GM12878 (cell line): ENCODE measurements around the gene NADSYN1. TPM values are rescaled to one million over a fixed set of nuclear protein-coding genes. Genes with fewer than 3 reads are reported as not detected.

Experiments
- ATAC-seq: fragments of 200-7000 bp; cut with Tn5 transposase; 3 replicates; pipeline ENCODE4 v1.9.1; 2020; ENCODE audit warnings: mild to moderate bottlenecking, moderate library complexity
- BruUV-seq: library from RNA; stranded (reverse); fragments of 400-500 nt; replicated peaks from 2 replicates; lab custom pipeline; 2021; lab: Mats Ljungman, UMichigan
- CTCF ChIA-PET: fragments of 300-600 bp; sonication (Branson Sonifier 250); formaldehyde crosslinking; extraction: SDS; loops from one replicate; lab custom pipeline; 2021; ENCODE audit warnings: inconsistent platforms; lab: Yijun Ruan, JAX
- POLR2A ChIA-PET: fragments of 350-600 bp; formaldehyde crosslinking; extraction: SDS; loops from one replicate; lab custom pipeline; 2021; ENCODE audit warnings: inconsistent platforms; lab: Charles Lee
- RAD21 ChIA-PET: fragments of 300-600 bp; sonication (Branson Sonifier 250); formaldehyde crosslinking; loops from one replicate; lab custom pipeline; 2023; ENCODE audit warnings: antibody characterized with exemption; ENCODE audit not compliant: unreplicated experiment; lab: Charles Lee
- SMC1A ChIA-PET: fragments of 300-600 bp; sonication (Branson Sonifier 250); formaldehyde crosslinking; loops from one replicate; lab custom pipeline; 2023; ENCODE audit not compliant: unreplicated experiment, uncharacterized antibody; lab: Charles Lee
- DNase-seq: peaks from one replicate; pipeline ENCODE4 v3.0.0-alpha.2; 2011; ENCODE audit warnings: low read depth, low spot score
- FAIRE-seq: peaks from 3 replicates; lab custom pipeline; 2011; peaks lifted over from hg19 to GRCh38; lab: Jason Lieb, UNC
- H2AFZ ChIP-seq: 2 replicates; pipeline ENCODE4 v1.6.0; 2011; ENCODE audit warnings: low read depth, low read length, control low read depth; ENCODE audit not compliant: control insufficient read depth
- H3K27ac ChIP-seq: 2 replicates; pipeline ENCODE4 v1.5.1; 2011; ENCODE audit warnings: control low read depth; ENCODE audit not compliant: control insufficient read depth, insufficient read depth
- H3K27me3 ChIP-seq, 2 experiments: replicated peaks in 1 of 2; 2 replicates each; pipeline versions ENCODE4 v1.6.0 to v1.6.1; 2011; ENCODE audit warnings: low read length in 1 of 2; ENCODE audit not compliant: control insufficient read depth in 2 of 2, insufficient read depth in 2 of 2
- H3K36me3 ChIP-seq, 2 experiments: 2 replicates each; pipeline ENCODE4 v1.5.1; 2011; ENCODE audit warnings: low read length in 1 of 2; ENCODE audit not compliant: control insufficient read depth in 2 of 2, insufficient read depth in 2 of 2
- H3K4me1 ChIP-seq: 2 replicates; pipeline ENCODE4 v1.6.1; 2011; ENCODE audit warnings: mild to moderate bottlenecking, low read length, moderate library complexity, mixed read lengths; ENCODE audit not compliant: control insufficient read depth, insufficient read depth
- H3K4me2 ChIP-seq: 2 replicates; pipeline ENCODE4 v1.6.0; 2011; ENCODE audit warnings: control low read depth; ENCODE audit not compliant: control insufficient read depth, insufficient read depth
- H3K4me3 ChIP-seq: fragments of 200-600 bp; sonication (generic); 2 replicates; pipeline ENCODE4 v1.5.1; 2016
- H3K79me2 ChIP-seq: 2 replicates; pipeline ENCODE4 v1.6.0; 2011; ENCODE audit warnings: low read length; ENCODE audit not compliant: control insufficient read depth, insufficient read depth
- H3K9ac ChIP-seq: 2 replicates; pipeline ENCODE4 v1.8.0; 2011; ENCODE audit warnings: low read length, control low read depth, mixed read lengths; ENCODE audit not compliant: control insufficient read depth, insufficient read depth
- H3K9me3 ChIP-seq: replicated peaks from 3 replicates; pipeline ENCODE4 v1.5.1; 2011; ENCODE audit warnings: mild to moderate bottlenecking, low read length; ENCODE audit not compliant: control insufficient read depth, insufficient read depth
- H4K20me1 ChIP-seq: 2 replicates; pipeline ENCODE4 v1.6.0; 2011; ENCODE audit not compliant: control insufficient read depth, insufficient read depth
- BCL3 ChIP-seq: IDR thresholded peaks from 2 replicates; pipeline ENCODE4 v1.6.1; 2011; ENCODE audit warnings: borderline replicate concordance, low read depth, mild to moderate bottlenecking, moderate library complexity, low read length; ENCODE audit not compliant: insufficient read depth, poor library complexity, severe bottlenecking
- CHD4 ChIP-seq: fragments of 200-600 bp; sonication (generic); IDR thresholded peaks from 2 replicates; pipeline ENCODE4 v1.6.1; 2016; ENCODE audit warnings: mild to moderate bottlenecking
- MEF2A ChIP-seq: IDR thresholded peaks from 2 replicates; pipeline ENCODE4 v1.6.1; 2011; ENCODE audit warnings: low read depth, mild to moderate bottlenecking, low read length, moderate library complexity; ENCODE audit not compliant: insufficient read depth
- MTA2 ChIP-seq: fragments of 450-650 bp; IDR thresholded peaks from 2 replicates; pipeline ENCODE4 v1.6.1; 2016; ENCODE audit warnings: low read depth, mild to moderate bottlenecking, moderate library complexity
- NFYA ChIP-seq: IDR thresholded peaks from 2 replicates; pipeline ENCODE4 v1.6.1; 2011; ENCODE audit warnings: low read depth, mild to moderate bottlenecking, low read length, improper control_type of control experiment, borderline replicate concordance
- TCF7 ChIP-seq: IDR thresholded peaks from 2 replicates; pipeline ENCODE4 v1.6.1; 2014; ENCODE audit warnings: antibody characterized with exemption, borderline replicate concordance
- ZBTB4 ChIP-seq: fragments of 450-650 bp; formaldehyde crosslinking; IDR thresholded peaks from 2 replicates; pipeline ENCODE4 v1.4.0; 2022; ENCODE audit warnings: mild to moderate bottlenecking, moderate library complexity
- ZBTB40 ChIP-seq: fragments of 450-650 bp; IDR thresholded peaks from 2 replicates; pipeline ENCODE4 v1.6.1; 2016; ENCODE audit warnings: mild to moderate bottlenecking, moderate library complexity, borderline replicate concordance
- ZNF24 ChIP-seq: fragments of 450-650 bp; IDR thresholded peaks from 2 replicates; pipeline ENCODE4 v1.6.1; 2017; ENCODE audit warnings: antibody characterized with exemption, mild to moderate bottlenecking
- WGBS: methylation state at CpG from one replicate; pipeline ENCODE4 v1.1.6; 2016; ENCODE audit warnings: low lambda C conversion rate; ENCODE audit not compliant: insufficient replicate concordance, insufficient coverage; ENCODE audit errors: missing lambda C conversion rate; 5-methylcytosine and 5-hydroxymethylcytosine counted together
- in situ Hi-C: fragments of 300-500 bp; cut with MboI; formaldehyde crosslinking; loops from 9 replicates; pipeline ENCODE4 v1.14.3; 2018; ENCODE audit warnings: mixed read lengths
- intact Hi-C: fragments of 100-400 bp; cut with micrococcal nuclease; formaldehyde crosslinking; loops from one replicate; pipeline ENCODE4 v1.14.2; 2022; ENCODE audit not compliant: unreplicated experiment
- polyA plus RNA-seq, 11 experiments: library from polyadenylated mRNA; depleted of rRNA in 4 of 11; unstranded in 6 of 11; stranded (reverse) in 5 of 11; fragments of >200 nt; fragmentation: Nextera tagmentation in 4 of 11; fragmentation: Illumina TruSeq in 1 of 11; extraction: Ambion mirVana in 4 of 11; extraction: Trizol in 1 of 11; gene quantifications; 1 replicate in 1 of 11; 2 replicates in 10 of 11; pipeline versions ENCODE4 v1.2.1 to v1.2.3, GENCODE V29; 2011 to 2016; ENCODE audit warnings: inconsistent platforms in 2 of 11, missing spikeins in 2 of 11, low read depth in 1 of 11
- total RNA-seq, 4 experiments: library from RNA; depleted of rRNA in 3 of 4; stranded (reverse); fragments of >200 nt in 3 of 4; fragmentation: Illumina TruSeq in 1 of 4; extraction: Trizol in 1 of 4; gene quantifications; 2 replicates each; pipeline versions ENCODE4 v1.2.1 to v1.2.3, GENCODE V29; 2013 to 2021

Gene NADSYN1
- total and polyA plus RNA-seq, 10 of the 15 experiments (the other 5 are each of a cell fraction or from before 2014, with no cell fraction given) = 12.2 to 90.2 (median 69.5) TPM

- no peak overlapping the region for H3K4me2 ChIP-seq
- SMC1A ChIA-PET = no interaction called here
- H3K4me1 ChIP-seq = no peaks in the 10 kb centered on the region
- no peak overlapping the region for H3K9ac ChIP-seq
- FAIRE-seq = no peak
- TF ChIP-seq CHD4 (no peak), TCF7 (no peak), NFYA (no peak), ZNF24 (no peak), MTA2 (no peak), MEF2A (no peak), BCL3 (no peak)
- H3K79me2 ChIP-seq = no peaks in the 10 kb centered on the region
- RAD21 ChIA-PET = no interaction called here
- peaks cover 8 to 13% of the 10 kb centered on the region in 2 experiments for H3K36me3 ChIP-seq
- no TSS peak for BruUV-seq
- no peak overlapping the region for H2AFZ ChIP-seq
- no peak for DNase-seq
- H3K9me3 ChIP-seq = no peaks in the 10 kb centered on the region
- CTCF ChIA-PET = no interaction called here
- no peaks in the 10 kb centered on the region for H4K20me1 ChIP-seq
- H3K27me3 ChIP-seq = no peaks in the 10 kb centered on the region
- intact Hi-C loops = no loop called here
- WGBS = 98% methylated on average over 4 of the region's 4 CpGs
- ATAC-seq = no peak
- H3K27ac ChIP-seq = no peak overlapping the region
- in situ Hi-C loops = no loop called here
- POLR2A ChIA-PET = no interaction called here
- H3K4me3 ChIP-seq = no peak overlapping the region
Measured at GRCh38 chr11:71465054-71465453, 12.1 kb downstream of the NADSYN1 start.

- Histone ChIP-seq H3K27me3 (no peaks in the 10 kb centered on the region), H3K4me2 (no peak overlapping the region), H3K9ac (no peak overlapping the region), H3K79me2 (no peaks in the 10 kb centered on the region), H3K4me3 (no peak overlapping the region), H3K4me1 (no peaks in the 10 kb centered on the region), H4K20me1 (no peaks in the 10 kb centered on the region), H3K9me3 (no peaks in the 10 kb centered on the region), H3K36me3 (peaks cover 8 to 10% of the 10 kb centered on the region in 2 experiments), H3K27ac (no peak overlapping the region), H2AFZ (no peak overlapping the region)
- WGBS = 96% methylated on average over 9 of the region's 9 CpGs
- ATAC-seq = no peak
- ChIA-PET POLR2A (no interaction called here), RAD21 (no interaction called here), SMC1A (no interaction called here), CTCF (no interaction called here)
- no peak for DNase-seq
- in situ Hi-C loops (no loop called here), intact Hi-C loops (no loop called here)
- BruUV-seq = no TSS peak
- FAIRE-seq = no peak
- TF ChIP-seq ZBTB40 (no peak), ZBTB4 (CRISPR knock-in tag) (no peak)
Measured at GRCh38 chr11:71466358-71466757, 13.4 kb downstream of the NADSYN1 start.
